ENCODE data around the gene GDPD4.

GRCh38 chr11:77303328-77303727, 1.8 kb upstream of the GDPD4 start:
- TF ChIP-seq POLR2A (IDR thresholded peaks at IDR 0.05; ENCODE audit: low read length): no peak
- TF ChIP-seq GATA1 (IDR thresholded peaks at IDR 0.05; ENCODE audit: low read depth, low read length): no peak

Data from erythroblast (primary cell).